LNCAP (cell line): Measurements from ENCODE around the gene ABCC4.

ENCODE experiments used
- TF ChIP-seq, protein P1 (sequence below): fragments of 450-650 bp; IDR thresholded peaks from 2 replicates; pipeline ENCODE4 v1.5.1; 2017; ENCODE audit warnings: mild to moderate bottlenecking

The ABCC4 gene

DNA sequence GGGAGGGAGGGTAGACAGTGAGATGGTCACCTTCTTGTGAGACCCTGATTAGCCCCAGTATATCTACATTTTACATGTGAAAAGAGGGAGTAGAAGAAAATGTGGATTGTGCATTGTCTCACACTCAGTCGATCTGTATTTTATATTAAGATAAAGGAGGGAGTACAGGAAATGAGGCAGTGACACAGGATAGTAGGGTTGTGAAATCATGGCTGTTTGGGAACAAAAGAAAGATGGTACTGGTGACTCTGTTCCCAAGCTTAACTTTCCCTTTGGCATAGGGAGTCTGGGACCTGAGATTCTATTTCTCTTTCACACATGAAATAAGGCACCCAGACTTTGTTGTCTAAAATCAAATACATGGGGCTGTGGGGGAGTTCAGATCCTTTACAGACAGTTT, 194.7 kb downstream of the ABCC4 start:
- TF ChIP-seq, protein P1, sequence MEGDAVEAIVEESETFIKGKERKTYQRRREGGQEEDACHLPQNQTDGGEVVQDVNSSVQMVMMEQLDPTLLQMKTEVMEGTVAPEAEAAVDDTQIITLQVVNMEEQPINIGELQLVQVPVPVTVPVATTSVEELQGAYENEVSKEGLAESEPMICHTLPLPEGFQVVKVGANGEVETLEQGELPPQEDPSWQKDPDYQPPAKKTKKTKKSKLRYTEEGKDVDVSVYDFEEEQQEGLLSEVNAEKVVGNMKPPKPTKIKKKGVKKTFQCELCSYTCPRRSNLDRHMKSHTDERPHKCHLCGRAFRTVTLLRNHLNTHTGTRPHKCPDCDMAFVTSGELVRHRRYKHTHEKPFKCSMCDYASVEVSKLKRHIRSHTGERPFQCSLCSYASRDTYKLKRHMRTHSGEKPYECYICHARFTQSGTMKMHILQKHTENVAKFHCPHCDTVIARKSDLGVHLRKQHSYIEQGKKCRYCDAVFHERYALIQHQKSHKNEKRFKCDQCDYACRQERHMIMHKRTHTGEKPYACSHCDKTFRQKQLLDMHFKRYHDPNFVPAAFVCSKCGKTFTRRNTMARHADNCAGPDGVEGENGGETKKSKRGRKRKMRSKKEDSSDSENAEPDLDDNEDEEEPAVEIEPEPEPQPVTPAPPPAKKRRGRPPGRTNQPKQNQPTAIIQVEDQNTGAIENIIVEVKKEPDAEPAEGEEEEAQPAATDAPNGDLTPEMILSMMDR = no peak

DNA sequence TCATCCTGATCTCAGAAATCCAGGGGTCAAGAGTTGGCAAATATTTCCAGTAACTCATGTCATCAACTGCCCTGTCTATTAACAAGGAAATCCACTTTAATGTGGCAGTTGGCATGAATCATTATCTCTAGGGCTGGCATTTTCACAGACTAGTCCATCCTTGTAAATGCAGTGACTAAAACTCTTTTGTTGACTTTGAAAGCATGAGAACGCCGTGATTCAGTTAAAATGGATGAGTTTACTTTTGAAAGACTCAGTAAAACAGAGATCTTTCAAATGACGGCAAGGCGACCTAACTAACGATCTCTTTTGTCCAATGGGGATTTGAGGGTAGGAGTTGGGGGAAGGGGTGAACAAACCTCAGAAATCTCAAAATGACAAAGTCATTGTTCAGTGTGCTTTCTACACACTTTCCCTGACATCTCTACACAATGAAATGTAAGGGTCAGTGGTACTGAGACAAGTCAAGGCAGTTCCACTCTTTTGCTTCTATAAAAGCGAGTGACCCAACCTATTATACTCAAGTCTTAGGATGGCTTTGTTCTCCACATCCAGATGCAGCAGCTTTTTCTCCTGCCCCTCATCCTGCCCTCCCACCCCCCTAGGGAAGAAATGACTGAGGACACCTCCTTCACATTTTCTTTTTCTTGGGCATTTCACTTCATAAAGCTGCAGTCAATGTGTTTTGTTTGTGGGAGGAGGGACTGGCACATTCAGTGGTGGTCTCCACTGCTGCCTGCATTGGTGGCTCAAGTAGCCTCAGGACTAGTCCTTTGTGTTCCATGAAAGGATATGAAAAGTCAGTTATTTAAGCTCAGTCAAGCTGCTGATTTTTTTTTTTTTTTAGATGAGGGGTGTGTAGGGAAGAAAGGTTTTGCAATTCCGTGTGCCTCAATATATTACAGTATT, 200.5 kb downstream of the ABCC4 start:
- TF ChIP-seq, protein P1 = no peak

DNA sequence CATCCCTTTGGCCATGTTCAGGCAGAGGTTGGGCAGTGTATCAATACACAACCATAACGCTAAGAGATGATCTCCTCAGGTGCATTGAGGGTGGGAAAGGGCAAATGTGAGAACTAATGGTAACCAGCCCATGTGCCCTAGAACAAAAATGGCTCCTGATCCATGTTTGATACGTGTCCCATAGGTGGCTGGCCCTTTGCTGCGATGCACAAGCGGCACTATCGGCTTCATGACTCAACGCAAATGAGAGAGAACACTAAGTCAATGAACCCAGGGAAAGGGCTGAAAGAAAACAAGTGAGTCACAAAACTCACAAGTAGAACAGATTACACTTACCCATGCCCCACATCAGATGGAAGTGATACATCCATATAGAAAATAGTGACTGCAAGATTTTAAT, 201.7 kb downstream of the ABCC4 start:
- TF ChIP-seq, protein P1 = no peak

DNA sequence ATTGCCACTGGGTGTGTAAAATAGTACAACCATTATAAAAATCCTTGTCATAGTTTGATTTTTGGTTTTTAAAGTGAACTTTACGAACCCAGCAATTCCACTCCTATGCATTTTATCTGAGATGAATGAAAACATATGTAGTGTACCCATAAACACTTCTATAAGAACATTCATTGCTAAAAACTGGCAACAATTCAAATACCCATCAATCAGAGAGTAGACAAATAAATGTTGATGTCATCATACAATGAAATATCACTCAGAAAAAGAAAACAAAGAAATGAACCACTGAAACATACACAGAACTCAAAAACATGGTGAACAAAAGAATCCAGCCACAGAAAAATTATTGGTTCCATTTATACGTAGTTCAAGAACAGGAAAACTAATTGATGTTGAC, 202.3 kb downstream of the ABCC4 start:
- TF ChIP-seq, protein P1 = no peak

DNA sequence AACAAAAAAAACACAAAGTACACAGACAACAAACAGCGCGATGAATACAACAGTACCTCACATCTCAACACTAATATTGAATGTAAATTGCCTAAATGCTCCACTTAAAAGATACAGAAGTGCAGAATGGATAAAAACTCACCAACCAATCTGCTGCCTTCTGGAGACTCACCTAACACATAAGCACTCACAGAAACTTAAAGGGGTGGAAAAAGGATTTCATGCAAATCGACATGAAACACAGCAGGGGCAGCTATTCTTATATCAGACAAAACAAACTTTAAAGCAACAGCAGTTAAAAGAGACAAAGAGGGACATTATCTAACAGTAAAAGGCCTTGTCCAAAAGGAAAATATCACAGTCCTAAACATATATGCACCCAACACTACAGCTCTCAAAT, 209.5 kb downstream of the ABCC4 start:
- TF ChIP-seq, protein P1 = no peak

DNA sequence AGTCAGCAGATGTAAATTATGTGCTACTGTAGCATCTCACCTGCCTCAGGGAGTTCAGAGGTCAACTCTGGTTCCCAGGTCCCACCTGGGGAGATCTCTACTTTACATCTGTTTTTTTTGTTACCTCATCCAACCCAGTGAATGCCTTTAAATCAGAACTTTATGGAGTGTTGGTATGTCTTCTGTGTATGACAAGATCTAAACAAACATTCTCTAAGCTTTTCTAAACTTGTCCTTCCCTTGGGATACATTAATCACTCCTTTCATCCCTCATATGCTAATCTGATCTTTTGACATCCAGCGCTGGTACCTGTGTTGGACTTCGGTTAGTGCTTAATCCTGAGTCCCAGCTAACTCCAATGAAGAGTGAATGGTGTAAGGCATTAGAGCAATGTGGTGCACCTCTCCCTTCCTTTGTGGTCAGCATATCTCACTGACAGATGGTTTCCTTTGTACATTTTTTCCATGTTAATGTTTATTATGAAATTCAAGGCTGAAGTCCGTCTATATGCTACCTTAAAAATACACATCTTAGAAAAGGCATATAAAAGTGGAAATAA, 213.4 kb downstream of the ABCC4 start:
- TF ChIP-seq, protein P1 = no peak

DNA sequence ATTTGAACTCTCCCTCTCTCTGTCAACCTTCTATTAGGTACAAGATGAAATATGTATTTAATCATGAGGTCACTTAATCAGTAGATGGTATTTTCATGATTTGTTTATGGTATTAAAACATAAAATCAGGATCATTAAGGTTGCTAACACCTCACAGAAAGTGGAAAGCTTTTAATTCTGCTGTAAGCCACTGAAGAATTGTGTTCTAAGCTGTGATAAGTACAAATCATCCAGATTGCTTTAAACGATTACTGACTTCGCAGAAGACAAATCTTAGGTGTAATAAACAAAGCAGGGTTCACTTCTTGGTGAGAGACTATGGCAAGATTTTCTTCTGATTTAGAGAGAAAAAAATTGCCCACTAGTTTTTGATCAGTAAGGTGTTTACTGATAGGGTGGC, 214.5 kb downstream of the ABCC4 start:
- TF ChIP-seq, protein P1 = no peak
